ELF-1 (cell line): Measurements from ENCODE around the gene ABLIM2.

Experiments used
- DNase-seq: peaks from one replicate; pipeline ENCODE4 v3.0.0-alpha.2; 2016; ENCODE audit warnings: low read depth, low spot score

The ABLIM2 gene

DNA sequence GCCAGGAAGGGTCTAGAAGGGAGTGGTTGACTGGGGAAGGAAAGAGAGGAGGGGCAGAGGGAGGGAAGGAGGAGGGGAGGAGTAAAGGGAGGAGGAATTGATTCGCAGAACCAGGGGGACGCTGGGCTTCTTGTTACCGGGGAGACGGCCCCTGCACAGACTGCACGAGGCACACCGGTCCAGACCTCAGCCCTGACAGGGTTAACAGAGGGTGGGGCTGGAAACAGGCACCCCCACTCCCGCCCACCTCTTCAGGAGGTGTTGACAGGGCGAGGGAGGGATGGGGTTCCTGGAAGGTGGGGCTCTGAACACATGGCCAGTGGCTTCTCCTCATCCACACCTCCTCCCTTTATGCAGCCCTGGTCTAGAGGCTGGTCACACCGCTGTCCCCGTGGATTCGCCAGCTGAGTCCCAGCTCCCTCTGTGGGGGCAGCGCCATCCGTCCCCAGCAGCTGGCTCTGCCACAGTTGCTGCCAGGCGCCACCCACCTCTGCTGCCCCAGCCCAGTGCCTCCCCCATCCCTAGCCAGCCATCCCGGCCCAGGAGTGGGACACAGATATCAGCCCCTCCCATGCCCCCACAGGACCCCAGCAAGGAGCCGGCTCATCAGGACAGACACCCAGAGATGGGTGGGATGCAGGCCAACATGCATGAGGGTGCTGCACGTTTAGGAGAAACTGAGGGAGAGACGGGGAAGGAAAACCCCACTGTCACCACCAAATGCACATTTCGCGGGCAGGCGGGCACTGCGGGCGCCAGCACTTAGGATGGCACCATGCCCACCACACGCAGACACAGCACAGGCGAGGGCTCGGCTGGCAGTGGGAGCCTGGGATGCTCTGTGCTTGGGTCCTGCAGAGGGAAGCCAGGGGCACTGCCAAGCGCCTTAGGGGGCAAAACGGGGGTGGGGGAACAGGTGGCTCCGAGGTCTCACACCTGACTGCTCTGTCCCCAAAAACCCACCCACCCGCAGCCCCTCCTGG is 87.6 kb downstream of the ABLIM2 start:
- DNase-seq: no peak

GRCh38 chr4:8069102-8069752 is 89.4 kb downstream of the ABLIM2 start:
- DNase-seq: no peak

DNA sequence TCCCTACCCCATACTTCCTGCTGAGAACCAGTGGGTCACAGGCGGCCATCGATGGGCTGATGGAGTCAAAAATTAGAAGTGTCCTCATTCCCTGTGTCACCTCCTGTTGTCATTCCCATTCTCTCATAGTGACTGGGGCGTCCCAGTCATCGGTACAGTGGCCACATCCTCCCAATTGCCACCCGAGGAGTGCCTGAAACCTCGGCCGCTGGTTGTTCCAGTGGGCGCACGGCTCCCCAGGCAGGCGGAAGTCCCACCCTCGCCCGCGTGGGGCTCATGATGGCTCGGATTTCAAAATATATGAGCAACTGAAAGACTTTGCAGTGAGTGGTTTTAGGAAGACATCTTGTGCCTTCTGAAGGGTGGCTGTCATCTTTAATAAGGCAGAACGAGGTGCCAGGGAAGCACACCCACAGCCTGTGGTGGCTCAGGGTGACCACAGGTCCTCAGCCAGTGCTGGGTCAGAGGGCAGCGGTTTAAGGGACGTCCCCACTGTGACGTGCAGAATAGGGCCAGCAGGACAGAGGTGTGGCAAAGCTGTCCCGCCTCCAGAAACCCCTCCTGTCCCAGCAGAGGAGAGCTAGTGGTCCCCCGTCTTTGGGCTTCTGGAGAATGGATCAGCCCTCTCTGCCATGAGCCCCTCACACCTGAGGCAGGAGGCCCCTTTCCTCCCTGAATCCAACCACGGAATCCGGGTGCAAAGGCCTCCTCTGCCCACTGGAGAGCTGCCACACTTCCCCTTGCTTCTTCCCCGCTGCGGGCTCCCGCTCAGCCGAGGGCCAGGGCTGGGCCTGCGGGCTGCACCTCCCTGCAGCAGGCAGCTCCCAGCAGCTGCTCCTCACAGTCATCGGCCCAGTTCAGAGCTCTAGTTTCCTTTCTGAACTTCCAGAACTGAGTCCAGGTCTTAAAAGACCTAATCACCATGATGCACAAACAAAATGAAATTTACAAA is 90.4 kb downstream of the ABLIM2 start:
- no peak for DNase-seq

DNA sequence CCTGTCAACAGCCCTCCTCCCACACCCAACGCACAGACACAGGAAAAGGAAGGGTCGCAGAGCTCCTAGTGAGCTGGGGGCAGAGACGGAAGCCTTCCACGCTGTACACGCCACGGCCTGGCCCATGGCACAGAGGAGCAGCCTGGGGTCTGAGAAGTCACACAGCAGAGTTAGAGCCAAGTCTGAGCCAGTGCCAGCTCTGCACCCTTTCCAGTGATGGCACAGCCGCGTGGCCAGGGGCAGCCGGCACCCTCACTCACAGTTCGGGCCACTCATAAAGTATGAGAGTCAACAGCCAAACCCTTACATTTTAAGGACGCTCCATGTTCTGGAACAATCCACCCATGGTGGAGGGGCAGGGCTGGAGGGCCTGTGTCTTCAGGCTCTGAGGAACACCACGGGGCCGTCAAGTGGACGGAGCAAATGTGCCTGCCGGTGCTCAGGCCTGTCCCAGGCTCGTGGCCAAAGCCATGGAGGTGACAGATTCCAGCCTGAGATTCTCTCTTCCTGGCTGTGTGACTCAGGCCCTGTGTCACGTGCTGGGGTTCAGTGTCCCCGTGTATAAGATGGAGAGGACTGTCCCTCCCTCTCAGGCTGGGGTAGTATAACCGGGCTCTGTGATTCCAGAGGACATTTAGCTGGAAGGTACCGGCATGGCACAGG is 91.2 kb downstream of the ABLIM2 start:
- no peak for DNase-seq

GRCh38 chr4:8066336-8066931 is 92.2 kb downstream of the ABLIM2 start:
- no peak for DNase-seq

- DNase-seq: no peak
Observed at GRCh38 chr4:8063974-8064563, 94.5 kb downstream of the ABLIM2 start.

DNA sequence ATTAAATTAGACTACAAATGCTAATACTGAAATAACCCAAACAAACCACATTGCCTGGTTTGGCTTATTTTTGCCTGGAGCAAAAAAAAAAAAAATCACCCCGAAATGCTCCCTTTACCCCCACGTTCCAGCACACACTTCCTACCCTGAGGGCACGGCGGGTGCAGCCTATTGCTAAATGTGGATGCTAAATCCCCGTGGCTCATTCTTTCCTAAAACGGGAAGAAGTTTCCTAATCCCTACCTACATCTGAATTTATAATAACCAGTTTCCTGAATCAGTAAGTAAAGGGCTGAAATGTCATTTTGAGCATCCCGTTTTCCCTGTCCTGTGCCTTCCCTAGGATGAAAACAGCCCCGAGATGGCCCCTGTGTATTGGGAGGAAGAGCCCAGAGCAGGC is 97.0 kb downstream of the ABLIM2 start:
- no peak for DNase-seq

DNA sequence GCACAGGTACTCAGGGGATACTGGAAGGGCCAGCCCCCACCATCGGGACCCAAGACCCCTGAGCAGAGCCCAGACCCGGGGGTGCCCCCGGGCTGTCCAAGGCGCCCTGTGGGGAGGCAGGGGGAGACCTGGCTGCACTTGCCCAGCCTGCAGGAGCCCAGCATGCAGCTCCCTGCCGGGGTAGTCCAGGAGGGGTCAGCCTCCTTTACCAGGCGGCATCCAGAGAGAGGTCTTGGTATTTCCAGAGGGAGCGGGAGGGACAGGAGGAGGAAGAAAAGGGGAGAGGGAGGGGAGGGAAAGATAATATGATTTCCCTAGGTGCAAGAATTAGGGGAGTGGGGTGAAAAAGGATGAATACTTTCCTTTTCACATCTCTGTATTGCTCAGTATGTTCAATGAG is 97.5 kb downstream of the ABLIM2 start:
- DNase-seq: no peak

DNA sequence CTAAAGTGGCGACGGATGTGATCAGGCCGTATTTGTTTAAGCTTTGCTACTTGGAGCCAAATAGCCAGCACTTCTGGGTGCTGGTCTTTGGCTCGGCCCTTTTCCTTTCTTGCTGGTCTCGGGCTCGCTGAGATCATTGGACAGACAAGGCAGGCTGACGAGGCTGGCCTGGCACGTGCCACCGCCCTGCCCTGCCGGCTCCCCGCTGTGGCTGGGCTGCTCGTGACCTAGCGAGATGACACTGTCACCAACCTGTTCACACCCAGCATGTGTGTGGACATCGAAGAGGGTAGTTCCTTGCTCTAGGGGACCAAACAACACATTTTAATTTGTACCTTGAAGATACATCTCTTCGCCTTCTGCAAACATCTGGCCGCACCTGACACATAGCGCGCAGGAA is 98.0 kb downstream of the ABLIM2 start:
- DNase-seq: no peak

- peak; percentile 27 for DNase-seq
Observed at GRCh38 chr4:8058031-8058479, 100.6 kb downstream of the ABLIM2 start.

DNA sequence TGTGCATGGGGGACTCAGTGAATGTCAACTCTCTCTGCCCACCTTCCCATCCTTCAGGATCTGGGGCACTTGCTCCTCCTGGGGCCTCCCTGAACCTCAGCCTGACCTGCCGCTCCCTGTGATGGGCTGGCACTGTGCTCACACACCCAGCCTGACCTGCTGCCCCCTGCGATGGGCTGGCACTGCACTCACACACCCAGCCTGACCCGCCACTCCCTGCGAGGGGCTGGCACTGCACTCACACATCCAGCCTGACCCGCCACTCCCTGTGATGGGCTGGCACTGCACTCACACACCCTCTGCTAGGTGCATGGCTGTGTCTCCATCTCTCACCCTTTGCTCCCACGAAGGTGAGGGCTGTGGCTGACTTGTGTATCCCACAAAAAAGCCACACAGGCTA is 103.4 kb downstream of the ABLIM2 start:
- DNase-seq: no peak

- DNase-seq: no peak
Observed at GRCh38 chr4:8053688-8054449, 104.7 kb downstream of the ABLIM2 start.

- no peak for DNase-seq
Observed at GRCh38 chr4:8052160-8052691, 106.4 kb downstream of the ABLIM2 start.

DNA sequence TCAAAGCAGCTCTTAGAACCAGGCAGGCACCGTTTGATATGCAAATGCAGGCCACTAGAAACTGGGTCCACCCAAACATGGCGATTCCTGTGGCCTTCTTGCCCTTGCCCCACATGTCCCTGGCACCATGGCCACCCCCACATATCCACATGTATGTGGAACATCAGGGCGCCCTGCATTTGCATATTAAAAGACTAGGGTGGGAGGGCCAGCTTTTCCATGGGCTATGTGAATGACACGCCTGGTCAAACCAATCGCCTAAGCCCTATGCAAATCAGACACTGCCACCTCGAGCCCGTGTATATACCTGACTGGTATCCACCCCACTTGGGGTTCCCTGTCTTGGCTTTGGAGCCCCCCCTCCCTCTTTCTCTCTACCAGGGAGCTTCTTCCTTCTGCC is 107.0 kb downstream of the ABLIM2 start:
- no peak for DNase-seq

- DNase-seq: peak; percentile 94
Observed at GRCh38 chr4:8050555-8051206, 107.9 kb downstream of the ABLIM2 start.

GRCh38 chr4:8050180-8050554 is 108.4 kb downstream of the ABLIM2 start:
- DNase-seq: no peak

DNA sequence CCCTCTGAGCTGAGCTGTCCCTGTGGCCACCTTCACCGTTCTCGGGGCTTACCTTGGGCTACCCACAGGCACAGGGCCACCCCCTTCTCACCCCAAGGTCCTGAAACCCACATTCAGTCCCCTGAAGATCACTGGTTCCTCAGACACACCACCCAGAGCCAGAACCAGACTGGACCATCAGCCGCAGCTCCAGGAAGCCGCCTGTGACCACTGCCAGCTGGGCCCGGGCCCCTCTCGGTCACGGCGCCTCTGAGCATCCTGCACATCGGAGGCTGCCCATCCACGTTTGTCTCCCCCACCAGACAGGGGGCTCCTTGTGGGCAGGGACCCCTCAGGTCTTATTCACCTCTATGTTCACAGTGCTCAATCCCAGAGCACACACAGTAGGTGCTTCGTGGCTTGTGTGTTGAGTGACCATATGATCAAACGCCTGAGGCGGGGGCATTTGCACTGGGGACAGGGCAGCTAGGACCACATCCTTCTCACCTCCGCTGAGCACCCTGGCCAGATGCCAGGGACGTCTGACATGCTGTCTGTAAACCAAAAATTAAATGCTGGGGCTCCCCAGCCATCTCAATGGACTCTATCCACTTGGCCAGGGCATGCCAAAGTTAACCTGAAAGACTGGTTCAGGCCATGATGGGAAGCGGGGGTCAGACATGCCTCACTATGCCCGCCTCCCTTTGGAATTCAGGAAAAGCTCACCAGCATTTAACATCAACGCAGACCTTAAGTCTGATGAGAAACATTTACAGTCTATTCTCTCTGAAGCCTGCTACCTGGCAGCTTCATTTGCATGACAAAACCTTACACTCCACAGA is 109.5 kb downstream of the ABLIM2 start:
- peak; percentile 84 for DNase-seq
